H9 (cell line): ENCODE results near the gene MRTFB. TPM values are rescaled to one million over a fixed set of nuclear protein-coding genes. Genes with fewer than 3 reads are reported as not detected.

Source experiments
- DNase-seq: peaks from one replicate; pipeline ENCODE4 v3.0.0-alpha.2; 2017
- H2AFZ ChIP-seq: one replicate; pipeline ENCODE4 v1.6.1; 2013; ENCODE audit warnings: mild to moderate bottlenecking, low read length, control low read depth, moderate library complexity
- H2AK5ac ChIP-seq: 2 replicates; pipeline ENCODE4 v1.6.1; 2013; ENCODE audit warnings: low read length, control low read depth, mixed read lengths; ENCODE audit not compliant: insufficient read length
- H2BK120ac ChIP-seq: one replicate; pipeline ENCODE4 v1.6.1; 2013; ENCODE audit warnings: low read depth, mild to moderate bottlenecking, low read length, control low read depth, inconsistent platforms; ENCODE audit not compliant: poor library complexity, severe bottlenecking
- H2BK12ac ChIP-seq: 2 replicates; pipeline ENCODE4 v1.6.1; 2013; ENCODE audit warnings: low read length, control low read depth, mixed read lengths, low read depth; ENCODE audit not compliant: insufficient read length
- H2BK15ac ChIP-seq: 2 replicates; pipeline ENCODE4 v1.6.1; 2013; ENCODE audit warnings: low read depth, low read length, control low read depth
- H2BK20ac ChIP-seq: one replicate; pipeline ENCODE4 v1.6.1; 2013; ENCODE audit warnings: low read depth, mild to moderate bottlenecking, low read length, control low read depth, inconsistent platforms; ENCODE audit not compliant: poor library complexity, severe bottlenecking
- H2BK5ac ChIP-seq: 2 replicates; pipeline ENCODE4 v1.6.1; 2013; ENCODE audit warnings: low read length, control low read depth, mixed read lengths; ENCODE audit not compliant: insufficient read length
- H3K14ac ChIP-seq: 2 replicates; pipeline ENCODE4 v1.6.1; 2013; ENCODE audit warnings: low read length, control low read depth; ENCODE audit not compliant: insufficient read depth
- H3K18ac ChIP-seq: 2 replicates; pipeline ENCODE4 v1.6.1; 2013; ENCODE audit warnings: low read depth, mild to moderate bottlenecking, mixed read lengths, low read length, control low read depth; ENCODE audit not compliant: insufficient read length
- H3K23ac ChIP-seq: 2 replicates; pipeline ENCODE4 v1.6.1; 2013; ENCODE audit warnings: low read length, control low read depth, mixed read lengths, low read depth; ENCODE audit not compliant: insufficient read length
- H3K23me2 ChIP-seq: 2 replicates; pipeline ENCODE4 v1.6.1; 2013; ENCODE audit warnings: low read depth, mild to moderate bottlenecking, mixed read lengths, low read length, control low read depth; ENCODE audit not compliant: insufficient read length, poor library complexity, severe bottlenecking
- H3K27ac ChIP-seq: 2 replicates; pipeline ENCODE4 v1.5.1; 2013; ENCODE audit warnings: low read length, control low read depth, mixed read lengths, low read depth; ENCODE audit not compliant: insufficient read length
- H3K27me3 ChIP-seq: 2 replicates; pipeline ENCODE4 v1.6.1; 2013; ENCODE audit warnings: low read length, control low read depth, inconsistent platforms; ENCODE audit not compliant: insufficient read depth
- H3K4ac ChIP-seq: 2 replicates; pipeline ENCODE4 v1.6.1; 2013; ENCODE audit warnings: low read depth, mild to moderate bottlenecking, control low read depth, inconsistent platforms, low read length, moderate library complexity
- H3K4me1 ChIP-seq: 2 replicates; pipeline ENCODE4 v1.6.1; 2013; ENCODE audit warnings: low read length, control low read depth, inconsistent platforms; ENCODE audit not compliant: insufficient read depth
- H3K4me2 ChIP-seq: 2 replicates; pipeline ENCODE4 v1.6.1; 2013; ENCODE audit warnings: low read length, control low read depth, mixed read lengths; ENCODE audit not compliant: insufficient read length, insufficient read depth
- H3K56ac ChIP-seq: 2 replicates; pipeline ENCODE4 v1.6.1; 2013; ENCODE audit warnings: low read depth, mild to moderate bottlenecking, mixed read lengths, low read length, control low read depth; ENCODE audit not compliant: insufficient read length
- H3K79me1 ChIP-seq: 2 replicates; pipeline ENCODE4 v1.6.1; 2013; ENCODE audit warnings: low read depth, mild to moderate bottlenecking, moderate library complexity, low read length, control low read depth, inconsistent platforms; ENCODE audit not compliant: insufficient read depth, poor library complexity, severe bottlenecking
- H3K79me2 ChIP-seq: 2 replicates; pipeline ENCODE4 v1.6.1; 2013; ENCODE audit warnings: low read length, control low read depth, inconsistent platforms; ENCODE audit not compliant: insufficient read depth
- H3K9ac ChIP-seq: 2 replicates; pipeline ENCODE4 v1.6.1; 2013; ENCODE audit warnings: low read length, control low read depth, mixed read lengths; ENCODE audit not compliant: insufficient read length; ENCODE audit errors: extremely low read depth
- H3K9me3 ChIP-seq: one replicate; pipeline ENCODE4 v1.6.1; 2013; ENCODE audit warnings: low read depth, low read length, inconsistent platforms; ENCODE audit not compliant: control insufficient read depth
- H3T11ph ChIP-seq: one replicate; pipeline ENCODE4 v1.6.1; 2013; ENCODE audit warnings: mild to moderate bottlenecking, low read length, control low read depth, inconsistent platforms
- H4K20me1 ChIP-seq: one replicate; pipeline ENCODE4 v1.6.1; 2013; ENCODE audit not compliant: control insufficient read depth, insufficient read length, insufficient read depth
- H4K5ac ChIP-seq: 2 replicates; pipeline ENCODE4 v1.6.1; 2013; ENCODE audit warnings: low read depth, mild to moderate bottlenecking, mixed read lengths, low read length, control low read depth; ENCODE audit not compliant: insufficient read length
- H4K8ac ChIP-seq: replicated peaks from 2 replicates; pipeline ENCODE4 v1.6.1; 2013; ENCODE audit warnings: low read length, control low read depth, mixed read lengths, low read depth; ENCODE audit not compliant: insufficient read length
- H4K91ac ChIP-seq: 2 replicates; pipeline ENCODE4 v1.6.1; 2013; ENCODE audit warnings: low read depth, mild to moderate bottlenecking, moderate library complexity, mixed read lengths, low read length, control low read depth; ENCODE audit not compliant: insufficient read length
- H3K27ac Mint-ChIP-seq, 3 experiments: 2 replicates in 2 of 3; 3 replicates in 1 of 3; pipeline ENCODE4 v1.8.0; 2020 to 2021; ENCODE audit warnings: mixed read lengths in 3 of 3, mild to moderate bottlenecking in 1 of 3, moderate library complexity in 1 of 3
- H3K27me3 Mint-ChIP-seq: 2 replicates; pipeline ENCODE4 v1.8.0; 2021; ENCODE audit warnings: low read depth, mild to moderate bottlenecking, moderate library complexity, mixed read lengths
- H3K36me3 Mint-ChIP-seq, 3 experiments: 2 replicates in 2 of 3; 3 replicates in 1 of 3; pipeline ENCODE4 v1.8.0; 2020 to 2021; ENCODE audit warnings: low read depth in 3 of 3, mixed read lengths in 3 of 3; ENCODE audit not compliant: insufficient read depth in 1 of 3
- H3K4me1 Mint-ChIP-seq, 2 experiments: 2 replicates each; pipeline ENCODE4 v1.8.0; 2020; ENCODE audit warnings: mixed read lengths in 2 of 2
- H3K4me3 Mint-ChIP-seq, 2 experiments: 2 replicates in 1 of 2; 3 replicates in 1 of 2; pipeline ENCODE4 v1.8.0; 2020 to 2021; ENCODE audit warnings: mild to moderate bottlenecking in 2 of 2, mixed read lengths in 2 of 2, moderate library complexity in 1 of 2
- H3K9me3 Mint-ChIP-seq, 2 experiments: 2 replicates in 1 of 2; 3 replicates in 1 of 2; pipeline ENCODE4 v1.8.0; 2020; ENCODE audit warnings: mild to moderate bottlenecking in 2 of 2, mixed read lengths in 2 of 2, moderate library complexity in 1 of 2
- WGBS: extraction: QIAGEN DNeasy Blood & Tissue Kit; methylation state at CpG from one replicate; pipeline ENCODE4 v1.1.7; 2013; ENCODE audit warnings: missing lambda C conversion rate, low lambda C conversion rate, mixed read lengths; ENCODE audit not compliant: insufficient read length; ENCODE audit errors: extremely low coverage; 5-methylcytosine and 5-hydroxymethylcytosine counted together
- total RNA-seq: library from RNA; stranded (reverse); gene quantifications from 2 replicates; pipeline ENCODE4 v1.2.1, GENCODE V29; 2021
- TF ChIP-seq, protein P1 (sequence below): fragments of 200-600 bp; sonication (generic); conservative IDR thresholded peaks from 3 replicates; pipeline ENCODE4 v1.8.0; 2021; ENCODE audit warnings: antibody characterized with exemption, mild to moderate bottlenecking

MRTFB gene
- total RNA-seq, 1 experiment from 2014 or later, result 29.9 TPM

DNA sequence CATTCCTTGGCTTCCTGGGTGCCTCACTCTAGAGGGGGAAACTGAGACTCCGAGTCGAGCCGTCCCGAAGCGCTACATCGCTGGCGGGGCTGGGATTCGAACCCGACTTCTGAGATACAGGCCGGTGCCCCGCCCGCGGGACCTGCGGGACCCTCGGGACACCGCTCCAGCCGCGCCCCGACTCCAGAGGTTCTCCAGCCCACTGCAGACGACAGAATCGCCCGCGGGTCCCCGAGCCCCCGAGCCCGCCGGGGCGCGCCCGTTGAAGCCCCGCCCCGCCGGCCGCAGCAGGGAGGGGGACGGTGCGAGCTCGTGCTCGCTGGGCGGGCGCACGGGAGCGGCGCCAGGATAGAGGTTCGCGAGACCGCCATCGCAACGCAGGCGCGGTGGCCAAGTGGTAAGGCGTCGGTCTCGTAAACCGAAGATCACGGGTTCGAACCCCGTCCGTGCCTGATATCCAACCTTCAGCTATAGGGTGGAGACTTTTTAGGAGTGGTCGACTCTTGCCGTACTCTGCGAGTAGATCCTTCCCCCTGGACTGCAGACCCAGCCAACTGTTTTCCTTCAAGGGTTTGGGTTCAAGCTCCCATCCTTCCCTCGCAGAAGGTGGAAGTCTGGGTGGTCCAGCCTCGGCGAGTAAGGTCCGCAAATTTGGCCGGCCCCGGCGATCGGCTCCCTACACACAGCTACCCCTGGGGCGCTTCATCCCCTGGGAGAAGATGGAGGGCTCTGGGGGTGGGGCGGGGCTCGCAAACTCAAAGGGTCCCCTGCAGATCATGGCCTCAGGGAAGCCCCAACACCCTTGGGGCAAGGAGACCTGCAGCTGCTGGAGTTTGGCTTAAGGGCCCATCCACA, 214.6 kb downstream of the MRTFB start:
- Mint-ChIP-seq H3K27me3 (peaks cover 9% of the 10 kb centered on the region), H3K36me3 (peaks cover 0 to 5% (median 2%) of the 10 kb centered on the region in 3 experiments; a peak in 5 of 7 replicates), H3K4me1 (peaks cover 33 to 34% of the 10 kb centered on the region in 2 experiments), H3K27ac (peak overlapping the region in 1 of 3 experiments; percentile 68; a peak in 2 of 7 replicates), H3K9me3 (peaks cover 4 to 6% of the 10 kb centered on the region in 2 experiments), H3K4me3 (peak overlapping the region; percentile 84 to 94)
- no peak overlapping the region for H4K5ac ChIP-seq
- WGBS, result no CpG with 5 or more reads among the region's 72 CpGs
- H4K8ac ChIP-seq, result no peak overlapping the region
- H2AFZ ChIP-seq, result no peak overlapping the region
- no peak overlapping the region for H2BK120ac ChIP-seq
- H3K18ac ChIP-seq, result peak overlapping the region; percentile 22
- TF ChIP-seq, protein P1, sequence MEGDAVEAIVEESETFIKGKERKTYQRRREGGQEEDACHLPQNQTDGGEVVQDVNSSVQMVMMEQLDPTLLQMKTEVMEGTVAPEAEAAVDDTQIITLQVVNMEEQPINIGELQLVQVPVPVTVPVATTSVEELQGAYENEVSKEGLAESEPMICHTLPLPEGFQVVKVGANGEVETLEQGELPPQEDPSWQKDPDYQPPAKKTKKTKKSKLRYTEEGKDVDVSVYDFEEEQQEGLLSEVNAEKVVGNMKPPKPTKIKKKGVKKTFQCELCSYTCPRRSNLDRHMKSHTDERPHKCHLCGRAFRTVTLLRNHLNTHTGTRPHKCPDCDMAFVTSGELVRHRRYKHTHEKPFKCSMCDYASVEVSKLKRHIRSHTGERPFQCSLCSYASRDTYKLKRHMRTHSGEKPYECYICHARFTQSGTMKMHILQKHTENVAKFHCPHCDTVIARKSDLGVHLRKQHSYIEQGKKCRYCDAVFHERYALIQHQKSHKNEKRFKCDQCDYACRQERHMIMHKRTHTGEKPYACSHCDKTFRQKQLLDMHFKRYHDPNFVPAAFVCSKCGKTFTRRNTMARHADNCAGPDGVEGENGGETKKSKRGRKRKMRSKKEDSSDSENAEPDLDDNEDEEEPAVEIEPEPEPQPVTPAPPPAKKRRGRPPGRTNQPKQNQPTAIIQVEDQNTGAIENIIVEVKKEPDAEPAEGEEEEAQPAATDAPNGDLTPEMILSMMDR, result no peak
- H2AK5ac ChIP-seq, result no peak overlapping the region
- H3K4me1 ChIP-seq, result peaks cover 8% of the 10 kb centered on the region; the same call in 1 of the 2 replicates
- no peak overlapping the region for H3K56ac ChIP-seq
- H3K4ac ChIP-seq, result no peak overlapping the region
- no peaks in the 10 kb centered on the region for H3K27me3 ChIP-seq
- no peaks in the 10 kb centered on the region for H3K79me1 ChIP-seq
- H3K9ac ChIP-seq, result peak overlapping the region; percentile 56
- H3K4me2 ChIP-seq, result peak overlapping the region; percentile 94
- no peak overlapping the region for H2BK12ac ChIP-seq
- H3K23me2 ChIP-seq, result peaks cover 13% of the 10 kb centered on the region
- peak overlapping the region; percentile 70 for H3K14ac ChIP-seq
- no peak overlapping the region for H3K27ac ChIP-seq
- H3K79me2 ChIP-seq, result no peaks in the 10 kb centered on the region
- no peak overlapping the region for H2BK5ac ChIP-seq
- no peak overlapping the region for H2BK15ac ChIP-seq
- no peak overlapping the region for H4K91ac ChIP-seq
- H3K23ac ChIP-seq, result no peak overlapping the region
- DNase-seq, result peak; percentile 94
- H4K20me1 ChIP-seq, result no peaks in the 10 kb centered on the region
- no peak overlapping the region for H3T11ph ChIP-seq
- no peak overlapping the region for H2BK20ac ChIP-seq
- no peaks in the 10 kb centered on the region for H3K9me3 ChIP-seq
